Muscle of leg (tissue), 11 donors: ENCODE data around the gene TMEM41B. TPM values are rescaled to one million over a fixed set of nuclear protein-coding genes. Genes with fewer than 3 reads are reported as not detected.
A peak's percentile ranks its signal among the peaks of the same experiment; 100 is the strongest.

Experiments
- DNase-seq: peaks from one replicate; pipeline ENCODE4 v3.0.0; 2013
- H3K27ac ChIP-seq: one replicate; pipeline ENCODE4 v1.5.1; 2013; ENCODE audit warnings: mild to moderate bottlenecking, low read length, control low read depth
- H3K27me3 ChIP-seq: one replicate; pipeline ENCODE4 v1.6.1; 2013; ENCODE audit warnings: low read length; ENCODE audit not compliant: control insufficient read depth, insufficient read depth
- H3K36me3 ChIP-seq: one replicate; pipeline ENCODE4 v1.6.1; 2013; ENCODE audit warnings: low read length; ENCODE audit not compliant: control insufficient read depth, insufficient read depth
- H3K4me1 ChIP-seq: one replicate; pipeline ENCODE4 v1.6.1; 2013; ENCODE audit warnings: low read length; ENCODE audit not compliant: control insufficient read depth, insufficient read depth
- H3K4me3 ChIP-seq: one replicate; pipeline ENCODE4 v1.5.1; 2013; ENCODE audit warnings: low read length, control low read depth
- H3K9me3 ChIP-seq: replicated peaks from 2 replicates; pipeline ENCODE4 v1.6.1; 2013; ENCODE audit warnings: low read depth, low read length; ENCODE audit not compliant: control insufficient read depth
- WGBS: methylation state at CpG from one replicate; pipeline ENCODE4 v1.1.5; 2013; ENCODE audit warnings: missing lambda C conversion rate; ENCODE audit not compliant: insufficient coverage; 5-methylcytosine and 5-hydroxymethylcytosine counted together
- polyA plus RNA-seq, 8 donors: library from polyadenylated mRNA; unstranded; fragments of 120-200 nt; gene quantifications; one replicate each; pipeline versions ENCODE4 v1.2.1 to v1.2.3, GENCODE V29; 2013; ENCODE audit warnings: inconsistent platforms in 1 of 8, low replicate concordance in 1 of 8; ENCODE audit not compliant: insufficient read length in 8 of 8, insufficient read depth in 1 of 8
- total RNA-seq: library from RNA; stranded (reverse); fragments of 120-200 nt; gene quantifications from one replicate; pipeline ENCODE4 v1.2.4, GENCODE V29; 2013

Gene TMEM41B
- total and polyA plus RNA-seq, 9 donors: 10.7 to 16.7 (median 13.9) TPM

DNA sequence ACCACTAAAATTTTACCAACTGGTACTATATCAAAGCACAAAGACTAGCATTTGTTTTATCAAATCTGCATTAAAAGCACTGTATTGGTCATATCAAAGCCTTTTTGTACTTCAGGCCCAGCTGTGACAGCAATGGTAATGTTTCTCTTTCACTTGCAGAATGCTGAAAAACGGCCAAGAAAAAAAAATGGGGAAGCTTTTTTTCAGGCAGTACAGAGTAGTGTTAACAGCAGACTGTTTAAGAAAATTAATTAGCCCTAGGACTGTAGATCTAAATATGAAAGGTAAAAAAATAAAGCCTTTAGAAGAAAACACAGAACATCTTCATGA is 82.6 kb downstream of the TMEM41B start:
- H3K27ac ChIP-seq: peak overlapping the region; percentile 67
- peaks cover 8% of the 10 kb centered on the region for H3K4me1 ChIP-seq
- DNase-seq: peak; percentile 90
- H3K4me3 ChIP-seq: no peak overlapping the region
- H3K27me3 ChIP-seq: no peaks in the 10 kb centered on the region
- no peaks in the 10 kb centered on the region for H3K36me3 ChIP-seq
- H3K9me3 ChIP-seq: no peaks in the 10 kb centered on the region
- WGBS: no CpG with 5 or more reads among the region's 1 CpG

Other genes starting within 250 kb of the TMEM41B start
- gene SCUBE2, start 223.0 kb downstream of the TMEM41B start, total RNA-seq: 34.8 TPM
- gene SCUBE2, start 223.0 kb downstream of the TMEM41B start, polyA plus RNA-seq: 10 to 100 TPM; 22.8 to 52.9 (median 29.5) TPM
- gene DENND5A, start 49.2 kb downstream of the TMEM41B start, total RNA-seq: 65.1 TPM
- gene DENND5A, start 49.2 kb downstream of the TMEM41B start, polyA plus RNA-seq: 10 to 100 TPM; 49.7 to 93.0 (median 73.1) TPM
- gene IPO7, start 70.1 kb upstream of the TMEM41B start, total RNA-seq: 88.2 TPM
- gene IPO7, start 70.1 kb upstream of the TMEM41B start, polyA plus RNA-seq: 100 to 1,000 TPM in 1 of 8 donors, 10 to 100 TPM in 7; 64.5 to 100 (median 90.3) TPM
- gene ZNF143, start 146.4 kb upstream of the TMEM41B start, total RNA-seq: 20.9 TPM
- gene ZNF143, start 146.4 kb upstream of the TMEM41B start, polyA plus RNA-seq: 10 to 100 TPM; 11.1 to 18.6 (median 15.7) TPM